ENCODE data around the gene TBL3. TPM values are rescaled to one million over a fixed set of nuclear protein-coding genes. Genes with fewer than 3 reads are reported as not detected.
A peak's percentile ranks its signal among the peaks of the same experiment; 100 is the strongest.

The TBL3 gene
- total and polyA plus RNA-seq, 9 of the 15 experiments (the other 6 are each of a cell fraction or from before 2014, with no cell fraction given), result 0.97 to 117 (median 24.5) TPM

GRCh38 chr16:1998360-1998835 lies 26.5 kb downstream of the TBL3 start:
- FAIRE-seq (no peak), DNase-seq (ENCODE audit: extremely low read depth in 1 of 4, low spot score in 3 of 4) (no peak), ATAC-seq (no peak)
- Histone ChIP-seq H3K27ac (ENCODE audit: extremely low read depth, low read depth, low read length) (no peak overlapping the region), H3K9me3 (replicated peaks; ENCODE audit: control insufficient read depth, insufficient read depth, low read depth, low read length) (no peaks in the 10 kb centered on the region), H3K4me3 (no peak overlapping the region), H3K4me1 (replicated peaks in 1 of 2; ENCODE audit: control insufficient read depth in 2 of 2, insufficient read depth in 2 of 2, low read length in 2 of 2) (peaks cover 8 to 51% of the 10 kb centered on the region in 2 experiments), H3K79me2 (ENCODE audit: control insufficient read depth, insufficient read depth, low read length) (peaks cover 31% of the 10 kb centered on the region), H2AFZ (ENCODE audit: low read depth, low read length) (no peak overlapping the region), H4K20me1 (replicated peaks; ENCODE audit: control insufficient read depth, insufficient read depth, low read length) (peaks cover 3% of the 10 kb centered on the region), H3K27me3 (ENCODE audit: control insufficient read depth in 2 of 2, insufficient read depth in 2 of 2, low read length in 2 of 2) (no peaks in the 10 kb centered on the region), H3K9ac (ENCODE audit: insufficient read depth in 1 of 2, low read depth in 2 of 2, low read length in 2 of 2) (peak overlapping the region in 1 of 2 experiments; percentile 13; a peak in 1 of 4 replicates), H3K4me2 (ENCODE audit: insufficient read depth, low read length) (no peak overlapping the region), H3K9me1 (ENCODE audit: control insufficient read depth, insufficient read depth, low read length) (no peaks in the 10 kb centered on the region), H3K36me3 (ENCODE audit: control insufficient read depth, insufficient read depth, low read length) (peaks cover 83% of the 10 kb centered on the region)
- POLR2A ChIA-PET, result interaction anchor here (0.6 to 3.1 kb wide), 5 partner anchors 10 to 387 kb away, joined by 3 to 13 read pairs (median 5); partner anchors contain the start of genes IFT140, TRAF7 and ZNF598
- TF ChIP-seq ZFP36 (IDR thresholded peaks at IDR 0.05; ENCODE audit: low read depth, low read length, partially characterized antibody), result no peak
- TF ChIP-seq CBX3 (IDR thresholded peaks at IDR 0.05; ENCODE audit: borderline replicate concordance in 1 of 2, low read length in 2 of 2), result no peak
- peak; percentile 64 for TF ChIP-seq POLR2G (IDR thresholded peaks at IDR 0.05; ENCODE audit: low read depth, low read length)
- TF ChIP-seq RBFOX2 (IDR thresholded peaks at IDR 0.05; ENCODE audit: low read depth, low read length), result peak; percentile 43; the same call in 1 of the 2 replicates
- intact Hi-C loops (cut with micrococcal nuclease) (no loop called here), in situ Hi-C loops (cut with MboI) (no loop called here)
- CTCF ChIA-PET (ENCODE audit: low intra/inter-chr PET ratio), result no interaction called here
- TSS peak; percentile 33 for BruUV-seq (replicated peaks)
- 86% methylated on average over 15 of the region's 27 CpGs for WGBS (ENCODE audit: insufficient coverage, low coverage, missing lambda C conversion rate)
